ENCODE results near the gene GABBR2.
"Not testable (repeated sequence)": the region's sequence is repeated elsewhere in the genome, so short reads cannot be mapped to it uniquely, and the experiment has no call there.

Gene GABBR2

DNA sequence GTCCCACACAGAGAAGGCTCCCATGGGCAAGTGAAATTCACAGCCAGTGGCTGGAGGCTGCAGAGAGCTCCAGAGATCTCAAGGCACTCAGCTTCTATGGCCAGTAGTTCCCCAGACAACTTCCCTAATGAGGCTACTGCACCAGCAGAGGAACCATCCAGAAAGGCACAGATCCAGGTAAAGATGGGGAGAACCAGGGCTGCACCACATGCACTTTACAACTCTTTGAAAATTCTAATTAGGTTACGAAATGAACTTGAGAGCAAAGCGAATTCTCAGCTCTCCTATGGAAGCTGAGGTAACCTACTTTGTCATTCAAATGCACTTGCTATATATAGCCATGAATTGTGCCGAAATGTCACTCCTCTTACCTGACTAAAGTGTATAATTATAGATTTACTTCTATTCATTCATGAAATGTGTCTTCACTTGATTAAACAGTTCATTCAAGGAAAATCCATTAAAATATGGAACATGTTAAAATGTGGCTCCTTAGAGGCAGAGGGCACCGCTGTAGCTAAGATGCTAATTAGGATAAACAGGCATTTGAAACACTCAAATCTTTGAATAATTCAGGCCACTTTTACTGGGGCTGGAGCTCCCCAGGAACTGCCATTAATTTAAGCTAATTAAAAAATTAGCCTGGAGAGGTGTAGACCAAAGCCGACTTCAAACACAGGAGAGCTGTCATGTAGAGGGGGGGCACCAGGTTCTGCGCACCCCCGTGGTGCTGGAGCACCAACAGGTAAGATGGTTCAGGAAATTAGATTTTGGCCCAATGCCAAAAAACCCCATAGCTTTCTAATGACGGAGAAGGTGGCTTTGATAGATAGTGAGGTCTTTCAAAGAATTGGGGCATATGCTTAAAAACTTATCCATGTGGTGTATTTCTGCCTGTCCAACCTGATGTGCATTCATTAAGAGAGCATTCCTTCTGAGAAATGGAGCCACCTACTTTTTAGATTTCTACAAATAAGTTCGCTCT, 204.1 kb downstream of the GABBR2 start:
- DNase-seq = no peak

DNA sequence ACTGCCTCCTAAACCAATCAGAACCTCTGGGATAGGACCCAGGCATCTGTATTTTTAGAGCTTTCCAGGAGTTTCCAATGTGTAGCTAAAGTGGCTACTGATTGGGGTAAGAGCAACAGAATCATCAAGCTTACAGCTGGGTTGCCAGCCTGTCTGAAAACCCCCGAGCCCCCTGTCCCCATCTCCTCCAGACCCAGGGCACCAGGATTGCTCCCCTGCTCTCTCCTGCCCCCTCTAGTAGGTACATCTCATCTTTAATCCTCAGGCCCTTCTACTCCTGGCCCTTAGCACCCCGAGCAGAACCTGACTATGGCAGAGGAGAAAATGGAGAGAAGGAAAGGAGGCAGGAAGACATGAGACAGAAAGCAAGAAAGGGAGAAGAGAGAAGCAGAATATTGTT, 204.9 kb downstream of the GABBR2 start:
- no peak for DNase-seq

GRCh38 chr9:98502976-98503325, 205.8 kb downstream of the GABBR2 start:
- DNase-seq = no peak

DNA sequence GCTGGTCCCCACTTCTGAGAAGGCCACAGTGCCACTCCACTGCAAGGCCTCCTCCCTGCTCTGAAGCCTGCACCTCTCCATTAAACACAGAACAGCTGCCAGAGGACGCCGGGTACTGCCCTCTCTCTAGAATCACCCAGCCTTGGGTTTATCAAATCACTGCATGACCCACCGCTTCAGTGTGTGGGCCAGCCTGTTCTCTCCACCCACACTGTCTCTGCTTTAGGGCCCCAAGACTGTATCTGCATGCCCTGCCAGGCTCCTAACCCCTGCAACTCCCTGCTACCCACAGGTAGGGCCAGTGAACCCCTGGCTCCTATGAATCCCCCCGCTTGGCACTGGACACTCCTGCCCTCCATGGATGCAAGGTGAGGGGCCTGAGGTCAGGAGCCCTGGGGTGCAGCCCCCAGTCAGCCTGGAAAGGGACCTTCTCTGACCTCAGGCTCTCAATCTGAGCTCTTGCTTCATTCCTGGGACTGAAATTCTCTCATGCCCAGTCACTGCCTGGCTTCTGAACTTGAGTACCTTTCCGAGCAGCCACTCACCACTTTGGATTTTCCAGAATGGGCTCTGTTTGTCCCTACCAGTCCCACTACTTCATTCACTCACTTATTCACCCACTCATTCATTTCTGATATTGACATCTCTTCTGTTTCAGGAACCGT, 206.3 kb downstream of the GABBR2 start:
- DNase-seq = no peak

GRCh38 chr9:98501819-98502218, 206.9 kb downstream of the GABBR2 start:
- no peak for DNase-seq

- not testable (repeated sequence) for DNase-seq
Observed at GRCh38 chr9:98501259-98501658, 207.5 kb downstream of the GABBR2 start.

DNA sequence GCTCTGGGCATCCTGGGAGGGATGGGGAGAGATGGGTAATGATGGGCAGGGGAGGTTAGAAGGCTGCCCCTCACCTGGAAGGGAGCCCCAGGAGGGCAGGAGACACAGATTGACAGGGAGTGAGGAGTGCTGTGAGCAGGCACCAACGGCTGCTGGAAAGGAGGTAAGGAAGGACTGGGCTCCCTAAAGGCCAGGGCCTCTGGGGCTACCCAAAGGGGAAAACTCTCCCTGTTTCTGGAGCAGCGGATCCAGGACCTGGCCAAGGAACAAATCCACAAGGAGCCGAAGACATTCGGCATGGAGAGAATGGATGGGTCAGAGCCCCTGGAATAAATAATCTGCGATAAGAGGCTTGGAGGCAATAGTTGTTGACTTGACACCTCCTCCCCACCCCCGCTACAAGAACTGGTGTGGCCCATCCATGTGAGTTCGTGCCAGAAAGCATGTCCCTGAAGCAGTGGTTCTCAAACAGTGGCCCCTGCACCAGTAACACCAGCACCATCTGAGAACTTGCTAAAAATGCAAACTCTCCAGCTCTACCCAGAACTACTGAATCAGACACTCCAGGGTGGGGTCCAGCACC, 208.3 kb downstream of the GABBR2 start:
- no peak for DNase-seq

DNA sequence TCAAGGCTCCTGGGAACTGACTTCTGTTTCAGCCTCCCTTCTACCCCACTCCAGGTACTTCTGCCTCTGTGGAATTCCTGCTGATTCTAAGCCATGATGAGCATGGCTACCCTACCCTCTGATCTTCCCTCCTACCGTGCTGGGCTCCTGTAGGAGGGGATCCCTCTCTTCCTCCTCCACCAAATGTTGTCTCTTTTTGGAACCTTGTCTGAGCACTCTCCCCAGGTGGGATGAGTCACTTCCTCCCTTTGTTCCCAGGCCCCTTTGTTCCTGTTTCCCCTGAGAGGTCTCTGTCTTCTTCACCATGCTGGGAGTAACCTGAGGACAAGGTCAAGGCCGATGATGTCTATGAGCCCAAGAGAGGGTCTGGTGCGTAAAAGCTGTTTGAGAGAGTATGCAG, 213.2 kb downstream of the GABBR2 start:
- DNase-seq = no peak

- DNase-seq = no peak
Observed at GRCh38 chr9:98494852-98495251, 213.9 kb downstream of the GABBR2 start.

GRCh38 chr9:98491828-98492227, 216.9 kb downstream of the GABBR2 start:
- no peak for DNase-seq

DNA sequence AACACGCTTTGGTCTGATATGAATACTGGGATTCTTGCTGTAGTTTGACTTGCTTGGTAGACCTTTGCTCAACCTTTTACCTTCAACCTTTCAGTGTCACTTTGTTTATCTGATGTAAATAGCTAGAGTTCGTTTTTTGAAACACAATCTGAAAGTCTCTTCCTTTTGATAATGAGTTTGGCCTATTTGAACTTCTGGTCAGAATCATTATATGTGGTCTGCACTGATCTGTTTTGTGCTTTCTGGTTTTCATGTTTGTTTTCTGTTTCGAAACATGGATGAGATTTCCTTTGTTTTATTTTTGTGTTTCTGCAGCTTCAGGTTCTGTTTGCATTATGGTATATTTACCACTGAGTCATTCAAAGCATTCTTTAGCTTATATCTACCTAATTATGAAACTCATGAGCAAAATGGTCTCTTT, 217.5 kb downstream of the GABBR2 start:
- DNase-seq = no peak

GRCh38 chr9:98488571-98489312, 220.0 kb downstream of the GABBR2 start:
- DNase-seq = no peak

DNA sequence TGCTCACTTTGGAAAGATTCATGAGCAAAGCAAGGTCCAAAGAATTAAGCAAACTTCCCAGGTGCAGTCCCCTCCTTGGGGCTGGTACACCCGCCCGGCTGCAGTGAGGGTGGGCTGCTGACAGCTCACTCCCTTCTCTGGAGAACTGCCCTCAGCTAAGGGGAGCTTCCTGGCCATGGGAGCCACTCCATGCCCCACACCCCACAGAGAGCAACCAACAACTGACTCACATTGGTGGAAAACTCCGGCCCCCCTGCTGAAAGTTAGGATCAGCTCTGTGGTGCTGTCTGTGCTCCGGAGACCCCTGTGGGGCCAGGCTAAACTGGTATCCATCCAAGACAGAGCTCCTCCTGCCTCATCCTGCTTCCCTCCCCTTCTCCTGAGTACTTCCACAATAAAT, 223.0 kb downstream of the GABBR2 start:
- no peak for DNase-seq

- no peak for DNase-seq
Observed at GRCh38 chr9:98484162-98484561, 224.6 kb downstream of the GABBR2 start.

GRCh38 chr9:98482226-98482625, 226.5 kb downstream of the GABBR2 start:
- DNase-seq = no peak

- DNase-seq = no peak
Observed at GRCh38 chr9:98481676-98482075, 227.1 kb downstream of the GABBR2 start.

DNA sequence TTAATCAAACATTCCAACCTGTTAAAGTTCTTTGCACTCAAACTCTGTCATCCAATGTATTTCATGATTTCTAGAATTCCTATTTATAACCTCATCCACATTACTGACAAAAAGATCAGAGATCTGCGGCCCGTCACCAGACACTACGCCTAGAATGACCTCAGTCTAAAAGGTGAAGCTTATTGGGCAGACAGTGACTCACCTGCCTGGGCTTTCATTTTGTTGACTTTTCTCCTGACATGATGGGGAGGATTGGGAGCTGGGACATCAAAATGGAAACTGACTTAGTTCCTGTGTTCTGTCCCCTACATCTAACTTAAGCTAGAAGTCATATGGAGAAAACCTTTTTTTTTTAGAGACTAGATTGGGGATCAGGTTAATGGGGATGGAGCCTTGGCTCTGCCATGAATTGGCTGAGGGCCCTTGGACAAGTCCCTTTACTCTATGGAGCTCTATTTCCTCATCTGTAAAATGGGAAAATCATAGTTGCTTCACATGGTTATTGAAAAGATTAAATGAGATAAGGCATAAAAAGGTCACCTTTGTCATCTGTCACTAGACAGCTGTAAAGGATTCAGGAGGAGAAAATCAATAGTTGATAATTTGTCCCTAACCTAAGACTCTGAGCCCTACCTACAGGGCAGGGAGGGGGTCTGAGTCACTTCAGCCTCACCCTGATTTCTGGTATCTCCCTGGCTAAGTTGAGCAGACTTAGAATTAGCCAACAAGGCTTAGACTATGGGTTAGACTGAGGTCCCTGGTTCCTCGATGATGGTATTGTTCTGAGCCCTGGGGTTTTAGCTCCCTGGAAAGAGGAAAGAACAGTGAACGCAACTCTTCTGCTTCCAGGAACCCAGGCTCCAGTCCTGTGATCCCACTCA, 228.5 kb downstream of the GABBR2 start:
- no peak for DNase-seq

DNA sequence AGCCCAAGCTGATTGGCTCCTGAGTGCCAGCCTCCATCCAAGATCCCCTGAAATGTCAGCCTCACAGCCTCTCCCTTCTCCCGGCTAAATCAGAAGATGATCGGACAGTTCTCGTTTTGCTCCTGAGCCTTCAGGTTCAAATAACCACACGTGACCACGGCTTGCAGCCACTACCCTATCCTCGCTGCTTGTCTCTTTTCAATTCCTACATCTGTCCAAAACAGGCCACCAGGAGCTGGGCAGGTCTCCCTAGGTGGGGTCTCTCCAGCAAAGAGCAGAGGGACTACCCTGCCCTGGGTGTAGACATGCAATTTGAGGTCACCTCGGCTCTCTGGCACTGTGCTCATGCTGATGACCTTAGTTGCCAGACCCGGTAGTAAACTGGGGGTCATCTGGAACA, 229.3 kb downstream of the GABBR2 start:
- no peak for DNase-seq

DNA sequence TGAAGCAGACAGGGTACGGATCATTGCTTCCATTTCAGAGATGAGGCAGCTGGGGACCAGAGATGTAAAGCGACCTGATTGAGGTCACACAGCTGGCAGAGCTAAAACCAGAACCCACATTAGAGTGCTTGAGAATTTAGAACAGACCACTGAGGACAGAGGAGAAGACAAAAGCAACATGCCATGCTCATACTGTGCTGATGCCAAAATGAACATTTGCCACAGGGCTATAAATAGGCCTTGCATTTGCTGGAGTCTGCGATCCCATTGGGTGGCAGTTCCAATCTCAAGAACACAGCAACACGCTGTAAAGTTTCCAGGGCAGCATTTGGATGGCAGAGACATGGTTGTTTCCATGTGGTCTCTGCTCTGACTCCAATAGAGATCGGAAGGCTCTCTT, 230.9 kb downstream of the GABBR2 start:
- no peak for DNase-seq

GRCh38 chr9:98472216-98472615, 236.5 kb downstream of the GABBR2 start:
- no peak for DNase-seq

GRCh38 chr9:98471185-98471584, 237.6 kb downstream of the GABBR2 start:
- no peak for DNase-seq

DNA sequence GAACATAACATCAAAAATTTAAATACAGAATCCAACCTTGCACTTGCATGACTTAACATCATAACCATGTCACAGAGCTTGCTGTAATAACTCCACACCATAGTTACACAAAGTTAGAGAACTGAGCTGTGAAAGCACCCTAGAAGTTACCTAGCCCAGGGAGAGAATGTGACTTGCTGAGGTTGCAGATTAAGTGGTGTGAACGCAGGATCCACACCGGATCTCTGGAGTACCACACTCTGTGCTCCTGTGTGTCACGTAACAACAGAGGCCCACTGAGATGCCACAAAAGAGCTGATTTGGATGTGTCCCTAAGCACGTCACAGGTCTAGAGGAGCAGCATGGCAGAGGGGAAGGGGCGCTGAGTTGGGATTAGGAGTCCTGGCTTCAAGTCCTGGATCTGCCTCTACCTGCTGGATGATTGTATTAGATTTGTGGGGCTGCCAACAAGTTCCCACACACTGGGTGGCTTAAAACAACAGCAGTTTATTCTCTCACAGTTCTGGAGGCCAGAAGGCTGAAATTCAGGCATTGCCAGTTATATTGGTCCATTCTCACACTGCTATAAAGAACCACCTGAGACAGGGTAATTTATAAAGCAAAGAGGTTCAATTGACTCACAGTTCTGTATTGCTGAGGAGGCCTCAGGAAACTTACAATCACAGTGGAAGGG, 240.0 kb downstream of the GABBR2 start:
- no peak for DNase-seq

All from NCI-H2227 treated with DMSO at 0.1 percent for 48 hours (cell line).